Sigmoid colon (tissue), 4 donors: Measurements from ENCODE around the gene TERF2IP.

Experiments used
- EP300 ChIP-seq, 4 donors: sonication (generic); formaldehyde crosslinking; IDR thresholded peaks; one replicate each; pipeline ENCODE4 v1.6.1; 2017; ENCODE audit warnings: antibody characterized with exemption in 4 of 4
- POLR2A ChIP-seq, 2 donors: fragments of 450-650 bp; IDR thresholded peaks; one replicate each; pipeline ENCODE4 v1.6.1; 2016; ENCODE audit warnings: antibody characterized with exemption in 2 of 2, mild to moderate bottlenecking in 2 of 2, moderate library complexity in 2 of 2
- POLR2AphosphoS5 ChIP-seq, 4 donors: sonication (generic); formaldehyde crosslinking; IDR thresholded peaks; one replicate each; pipeline ENCODE4 v1.6.1; 2017; ENCODE audit warnings: antibody characterized with exemption in 4 of 4
- TF ChIP-seq, protein P1 (sequence below), 4 experiments: fragments of 450-650 bp in 3 of 4; fragments of 200-600 bp in 1 of 4; IDR thresholded peaks; one replicate each; pipeline ENCODE4 v1.5.1; 2016 to 2019; ENCODE audit warnings: antibody characterized with exemption in 4 of 4, mild to moderate bottlenecking in 3 of 4, moderate library complexity in 2 of 4

DNA sequence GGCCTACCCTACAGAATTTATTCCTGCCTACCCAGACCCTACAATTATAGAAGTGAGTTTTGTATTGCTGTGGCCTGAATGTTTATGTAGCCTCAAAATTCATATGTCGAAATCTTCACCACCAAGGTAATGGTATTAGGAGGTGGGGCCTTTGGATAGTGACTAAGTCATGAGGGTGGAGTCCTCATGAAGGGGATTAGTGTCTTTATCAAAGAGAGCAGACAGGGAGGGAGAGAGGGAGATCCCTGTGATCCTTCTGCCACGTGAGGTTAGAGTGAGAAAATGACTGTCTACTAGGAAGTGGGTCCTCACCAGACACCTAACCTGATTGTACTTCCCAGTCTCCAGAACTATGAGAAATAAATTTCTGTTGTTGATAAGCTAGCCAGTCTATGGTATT, 54.7 kb downstream of the TERF2IP start:
- TF ChIP-seq, protein P1, sequence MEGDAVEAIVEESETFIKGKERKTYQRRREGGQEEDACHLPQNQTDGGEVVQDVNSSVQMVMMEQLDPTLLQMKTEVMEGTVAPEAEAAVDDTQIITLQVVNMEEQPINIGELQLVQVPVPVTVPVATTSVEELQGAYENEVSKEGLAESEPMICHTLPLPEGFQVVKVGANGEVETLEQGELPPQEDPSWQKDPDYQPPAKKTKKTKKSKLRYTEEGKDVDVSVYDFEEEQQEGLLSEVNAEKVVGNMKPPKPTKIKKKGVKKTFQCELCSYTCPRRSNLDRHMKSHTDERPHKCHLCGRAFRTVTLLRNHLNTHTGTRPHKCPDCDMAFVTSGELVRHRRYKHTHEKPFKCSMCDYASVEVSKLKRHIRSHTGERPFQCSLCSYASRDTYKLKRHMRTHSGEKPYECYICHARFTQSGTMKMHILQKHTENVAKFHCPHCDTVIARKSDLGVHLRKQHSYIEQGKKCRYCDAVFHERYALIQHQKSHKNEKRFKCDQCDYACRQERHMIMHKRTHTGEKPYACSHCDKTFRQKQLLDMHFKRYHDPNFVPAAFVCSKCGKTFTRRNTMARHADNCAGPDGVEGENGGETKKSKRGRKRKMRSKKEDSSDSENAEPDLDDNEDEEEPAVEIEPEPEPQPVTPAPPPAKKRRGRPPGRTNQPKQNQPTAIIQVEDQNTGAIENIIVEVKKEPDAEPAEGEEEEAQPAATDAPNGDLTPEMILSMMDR (IDR thresholded peaks at IDR 0.05), result no peak
- no peak for TF ChIP-seq POLR2AphosphoS5 (IDR thresholded peaks at IDR 0.05)
- TF ChIP-seq POLR2A (IDR thresholded peaks at IDR 0.05), result no peak
- TF ChIP-seq EP300 (IDR thresholded peaks at IDR 0.05), result no peak
